ENCODE data around the gene TRMT6. TPM values are rescaled to one million over a fixed set of nuclear protein-coding genes. Genes with fewer than 3 reads are reported as not detected.

The TRMT6 gene
- polyA plus RNA-seq, 1 of the 3 experiments (the other 2 are of a cell fraction): 16.1 TPM

DNA sequence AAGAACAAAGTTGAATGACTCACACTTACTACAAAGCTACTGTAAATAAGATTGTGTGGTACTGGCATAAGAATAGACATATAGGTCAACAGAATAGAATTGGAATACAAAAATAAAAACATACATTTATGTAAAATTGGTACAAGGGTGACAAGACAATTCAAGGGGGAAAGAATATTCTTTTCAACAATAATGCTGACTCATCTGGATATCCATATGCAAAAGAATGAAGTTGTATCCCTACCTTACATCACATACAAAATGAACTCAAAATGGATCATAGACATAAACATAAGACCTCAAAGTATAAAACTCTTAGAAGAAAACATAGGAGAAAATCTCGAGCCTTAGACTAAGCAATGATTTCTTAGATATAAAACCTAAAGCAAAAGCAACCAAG is 50.9 kb downstream of the TRMT6 start:
- Histone ChIP-seq H3K9me3 (no peaks in the 10 kb centered on the region), H3F3A (replicated peaks; ENCODE audit: insufficient read depth) (no peaks in the 10 kb centered on the region), H3K4me3 (ENCODE audit: low read depth in 2 of 2, low read length in 1 of 2) (no peak overlapping the region), H2AFZ (ENCODE audit: low read depth) (no peak overlapping the region), H3K36me3 (replicated peaks in 1 of 2; ENCODE audit: control insufficient read depth in 1 of 2, insufficient read depth in 2 of 2, low read length in 1 of 2) (no peaks in the 10 kb centered on the region), H3K9ac (no peak overlapping the region), H3K27ac (ENCODE audit: low read depth in 2 of 2, low read length in 1 of 2) (no peak overlapping the region), H4K20me1 (ENCODE audit: insufficient read depth) (no peaks in the 10 kb centered on the region), H3K4me1 (ENCODE audit: control insufficient read depth in 1 of 2, insufficient read depth in 2 of 2, low read depth in 1 of 2, low read length in 1 of 2) (no peaks in the 10 kb centered on the region), H3K9me2 (no peaks in the 10 kb centered on the region), H3K79me2 (ENCODE audit: insufficient read depth) (no peaks in the 10 kb centered on the region), H3K4me2 (no peak overlapping the region), H3K27me3 (ENCODE audit: insufficient read depth) (no peaks in the 10 kb centered on the region; the same call in 1 of the 2 replicates)
- 6% methylated on average over 1 of the region's 1 CpG for WGBS (ENCODE audit: low lambda C conversion rate)
- no peak for DNase-seq
- ChIA-PET POLR2A (no interaction called here), CTCF (no interaction called here)
- no peak for TF ChIP-seq RXRA (IDR thresholded peaks at IDR 0.05; ENCODE audit: borderline replicate concordance, low read depth)
- no peak for TF ChIP-seq SIN3A (IDR thresholded peaks at IDR 0.05; ENCODE audit: borderline replicate concordance, low read depth, low read length)
- TF ChIP-seq, protein P1, sequence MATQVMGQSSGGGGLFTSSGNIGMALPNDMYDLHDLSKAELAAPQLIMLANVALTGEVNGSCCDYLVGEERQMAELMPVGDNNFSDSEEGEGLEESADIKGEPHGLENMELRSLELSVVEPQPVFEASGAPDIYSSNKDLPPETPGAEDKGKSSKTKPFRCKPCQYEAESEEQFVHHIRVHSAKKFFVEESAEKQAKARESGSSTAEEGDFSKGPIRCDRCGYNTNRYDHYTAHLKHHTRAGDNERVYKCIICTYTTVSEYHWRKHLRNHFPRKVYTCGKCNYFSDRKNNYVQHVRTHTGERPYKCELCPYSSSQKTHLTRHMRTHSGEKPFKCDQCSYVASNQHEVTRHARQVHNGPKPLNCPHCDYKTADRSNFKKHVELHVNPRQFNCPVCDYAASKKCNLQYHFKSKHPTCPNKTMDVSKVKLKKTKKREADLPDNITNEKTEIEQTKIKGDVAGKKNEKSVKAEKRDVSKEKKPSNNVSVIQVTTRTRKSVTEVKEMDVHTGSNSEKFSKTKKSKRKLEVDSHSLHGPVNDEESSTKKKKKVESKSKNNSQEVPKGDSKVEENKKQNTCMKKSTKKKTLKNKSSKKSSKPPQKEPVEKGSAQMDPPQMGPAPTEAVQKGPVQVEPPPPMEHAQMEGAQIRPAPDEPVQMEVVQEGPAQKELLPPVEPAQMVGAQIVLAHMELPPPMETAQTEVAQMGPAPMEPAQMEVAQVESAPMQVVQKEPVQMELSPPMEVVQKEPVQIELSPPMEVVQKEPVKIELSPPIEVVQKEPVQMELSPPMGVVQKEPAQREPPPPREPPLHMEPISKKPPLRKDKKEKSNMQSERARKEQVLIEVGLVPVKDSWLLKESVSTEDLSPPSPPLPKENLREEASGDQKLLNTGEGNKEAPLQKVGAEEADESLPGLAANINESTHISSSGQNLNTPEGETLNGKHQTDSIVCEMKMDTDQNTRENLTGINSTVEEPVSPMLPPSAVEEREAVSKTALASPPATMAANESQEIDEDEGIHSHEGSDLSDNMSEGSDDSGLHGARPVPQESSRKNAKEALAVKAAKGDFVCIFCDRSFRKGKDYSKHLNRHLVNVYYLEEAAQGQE (IDR thresholded peaks at IDR 0.05; ENCODE audit: low read depth, low read length): no peak
- no peak for TF ChIP-seq TCF12 (IDR thresholded peaks at IDR 0.05)
- no peak for TF ChIP-seq MEF2A (IDR thresholded peaks at IDR 0.05; ENCODE audit: borderline replicate concordance, low read depth)

DNA sequence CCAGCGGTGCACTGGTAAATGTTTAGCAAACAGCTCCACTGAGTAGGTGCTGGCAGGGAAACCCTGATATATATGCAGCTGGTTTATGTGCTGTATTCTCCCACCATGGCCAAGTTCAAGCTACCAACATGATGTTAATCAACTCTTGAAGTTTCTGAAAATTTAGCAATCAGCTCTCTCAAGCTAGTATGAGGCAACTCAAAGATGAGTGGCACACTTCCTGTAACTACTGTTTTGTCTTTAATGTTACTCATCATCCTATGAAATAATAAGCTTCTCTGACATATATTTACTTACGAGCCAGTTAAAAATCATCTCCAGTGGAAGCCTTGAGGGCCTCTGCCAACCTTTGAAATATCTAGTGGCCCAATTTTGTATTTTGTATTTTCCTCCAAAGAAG is 54.7 kb downstream of the TRMT6 start:
- no peaks in the 10 kb centered on the region for H3K9me2 ChIP-seq
- no peaks in the 10 kb centered on the region for H3K79me2 ChIP-seq (ENCODE audit: insufficient read depth)
- H4K20me1 ChIP-seq (ENCODE audit: insufficient read depth): no peaks in the 10 kb centered on the region
- 29% methylated on average over 2 of the region's 2 CpGs for WGBS (ENCODE audit: low lambda C conversion rate)
- TF ChIP-seq, protein P2, sequence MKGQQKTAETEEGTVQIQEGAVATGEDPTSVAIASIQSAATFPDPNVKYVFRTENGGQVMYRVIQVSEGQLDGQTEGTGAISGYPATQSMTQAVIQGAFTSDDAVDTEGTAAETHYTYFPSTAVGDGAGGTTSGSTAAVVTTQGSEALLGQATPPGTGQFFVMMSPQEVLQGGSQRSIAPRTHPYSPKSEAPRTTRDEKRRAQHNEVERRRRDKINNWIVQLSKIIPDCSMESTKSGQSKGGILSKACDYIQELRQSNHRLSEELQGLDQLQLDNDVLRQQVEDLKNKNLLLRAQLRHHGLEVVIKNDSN (IDR thresholded peaks at IDR 0.05; ENCODE audit: borderline replicate concordance, low read depth): no peak
- no peak for TF ChIP-seq FOXM1 (IDR thresholded peaks at IDR 0.05; ENCODE audit: low read depth)
- H3K4me1 ChIP-seq (ENCODE audit: control insufficient read depth in 1 of 2, insufficient read depth in 2 of 2, low read depth in 1 of 2, low read length in 1 of 2): peaks cover 0 to 4% of the 10 kb centered on the region in 2 experiments; a peak in 1 of 4 replicates
- no peak overlapping the region for H3K27ac ChIP-seq (ENCODE audit: low read depth in 2 of 2, low read length in 1 of 2)
- no peaks in the 10 kb centered on the region for H3K9me3 ChIP-seq
- H3K36me3 ChIP-seq (replicated peaks in 1 of 2; ENCODE audit: control insufficient read depth in 1 of 2, insufficient read depth in 2 of 2, low read length in 1 of 2): no peaks in the 10 kb centered on the region
- no peak overlapping the region for H3K9ac ChIP-seq
- POLR2A ChIA-PET: no interaction called here
- H3K4me2 ChIP-seq: no peak overlapping the region
- H3F3A ChIP-seq (replicated peaks; ENCODE audit: insufficient read depth): no peaks in the 10 kb centered on the region
- H2AFZ ChIP-seq (ENCODE audit: low read depth): no peak overlapping the region
- no peak for DNase-seq
- CTCF ChIA-PET: interaction anchor here (0.9 kb wide), 1 partner anchor 12 kb away, joined by 4 read pairs; no protein-coding TSS in a partner anchor
- H3K4me3 ChIP-seq (ENCODE audit: low read depth in 2 of 2, low read length in 1 of 2): no peak overlapping the region
- peaks cover 5% of the 10 kb centered on the region; the same call in 1 of the 2 replicates for H3K27me3 ChIP-seq (ENCODE audit: insufficient read depth)
